GM23248 (cell line): Measurements from ENCODE around the gene COA4. TPM values are rescaled to one million over a fixed set of nuclear protein-coding genes. Genes with fewer than 3 reads are reported as not detected.
A peak's percentile ranks its signal among the peaks of the same experiment; 100 is the strongest.

Source experiments
- DNase-seq: peaks from one replicate; pipeline ENCODE4 v3.0.0-alpha.2; 2015
- H2AFZ ChIP-seq: fragments of 200-600 bp; sonication (generic); 2 replicates; pipeline ENCODE4 v1.6.1; 2016; ENCODE audit warnings: antibody characterized with exemption
- H3F3A ChIP-seq: fragments of 200-600 bp; sonication (generic); 2 replicates; pipeline ENCODE4 v1.6.1; 2016; ENCODE audit warnings: mild to moderate bottlenecking, antibody characterized with exemption, mixed run types; ENCODE audit not compliant: insufficient read depth
- H3K27ac ChIP-seq: fragments of 200-600 bp; sonication (generic); 2 replicates; pipeline ENCODE4 v1.5.1; 2016; ENCODE audit warnings: mild to moderate bottlenecking
- H3K27me3 ChIP-seq: fragments of 200-600 bp; sonication (generic); replicated peaks from 2 replicates; pipeline ENCODE4 v1.6.1; 2016; ENCODE audit warnings: mild to moderate bottlenecking; ENCODE audit not compliant: insufficient read depth
- H3K36me3 ChIP-seq: fragments of 200-600 bp; sonication (generic); 2 replicates; pipeline ENCODE4 v1.6.1; 2016; ENCODE audit warnings: low read depth, mild to moderate bottlenecking
- H3K4me1 ChIP-seq: fragments of 200-600 bp; sonication (generic); 2 replicates; pipeline ENCODE4 v1.6.1; 2016; ENCODE audit warnings: mild to moderate bottlenecking; ENCODE audit not compliant: insufficient read depth
- H3K4me2 ChIP-seq: fragments of 200-600 bp; sonication (generic); one replicate; pipeline ENCODE4 v1.6.1; 2016; ENCODE audit warnings: mild to moderate bottlenecking; ENCODE audit not compliant: unreplicated experiment
- H3K4me3 ChIP-seq: fragments of 200-600 bp; sonication (generic); 2 replicates; pipeline ENCODE4 v1.5.1; 2016; ENCODE audit warnings: mild to moderate bottlenecking
- H3K79me2 ChIP-seq: fragments of 200-600 bp; sonication (generic); 2 replicates; pipeline ENCODE4 v1.6.1; 2016; ENCODE audit warnings: mild to moderate bottlenecking; ENCODE audit not compliant: insufficient read depth
- H3K9ac ChIP-seq: fragments of 200-600 bp; sonication (generic); 2 replicates; pipeline ENCODE4 v1.6.1; 2016; ENCODE audit warnings: mild to moderate bottlenecking
- H3K9me2 ChIP-seq: fragments of 200-600 bp; sonication (generic); 2 replicates; pipeline ENCODE4 v1.6.1; 2016; ENCODE audit warnings: mixed run types, mild to moderate bottlenecking, moderate library complexity; ENCODE audit not compliant: insufficient read depth
- H3K9me3 ChIP-seq: fragments of 200-600 bp; sonication (generic); one replicate; pipeline ENCODE4 v1.6.1; 2017; ENCODE audit warnings: low read depth
- H4K20me1 ChIP-seq: fragments of 200-600 bp; sonication (generic); 2 replicates; pipeline ENCODE4 v1.6.0; 2016; ENCODE audit not compliant: insufficient read depth
- EZH2 ChIP-seq: fragments of 200-600 bp; sonication (generic); IDR thresholded peaks from 2 replicates; pipeline ENCODE4 v1.6.1; 2018; ENCODE audit warnings: antibody characterized with exemption, mild to moderate bottlenecking; ENCODE audit not compliant: insufficient read depth, poor library complexity, severe bottlenecking
- EZH2phosphoT487 ChIP-seq: fragments of 200-600 bp; sonication (generic); IDR thresholded peaks from 2 replicates; pipeline ENCODE4 v1.6.1; 2018; ENCODE audit warnings: antibody characterized with exemption, moderate library complexity, mild to moderate bottlenecking, low read depth; ENCODE audit not compliant: insufficient read depth
- WGBS, 2 experiments: methylation state at CpG; one replicate each; pipeline ENCODE4 v1.1.6; 2015 to 2017; ENCODE audit warnings: low lambda C conversion rate in 2 of 2, low coverage in 1 of 2; ENCODE audit errors: missing lambda C conversion rate in 2 of 2; 5-methylcytosine and 5-hydroxymethylcytosine counted together
- in situ Hi-C: fragments of 300-500 bp; cut with MboI; formaldehyde crosslinking; loops from 2 replicates; pipeline ENCODE4 v1.15.0; 2020
- polyA plus RNA-seq: library from polyadenylated mRNA; unstranded; fragments of >200 nt; fragmentation: Nextera tagmentation; extraction: Ambion mirVana; gene quantifications from 2 replicates; pipeline ENCODE4 v1.2.1, GENCODE V29; 2016
- total RNA-seq: library from RNA; depleted of rRNA; stranded (reverse); fragments of >200 nt; shearing (Covaris generic); gene quantifications from 2 replicates; pipeline ENCODE4 v1.2.3, GENCODE V29; 2014

The COA4 gene
- total and polyA plus RNA-seq, 2 experiments from 2014 or later = 78.5 to 79.0 TPM

DNA sequence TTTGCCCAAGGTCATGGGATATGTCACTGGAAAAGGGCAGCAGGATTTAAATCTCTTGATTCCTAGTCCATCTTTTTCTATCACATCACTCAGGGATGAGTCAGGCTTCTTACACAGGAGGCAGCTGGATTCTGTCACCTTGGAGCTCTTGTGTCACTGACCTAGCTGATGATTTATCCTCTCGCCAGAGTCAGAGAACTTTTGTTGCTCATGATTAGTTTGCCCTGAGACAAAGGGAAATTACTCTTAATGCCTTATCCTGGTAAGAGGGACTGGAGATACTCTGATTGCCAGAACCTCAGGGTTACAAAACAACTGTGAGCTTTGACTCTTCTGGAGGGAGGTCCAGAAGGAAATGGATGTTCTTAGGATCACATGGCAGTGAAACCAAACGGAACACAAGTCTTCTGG, 10.1 kb downstream of the COA4 start:
- Histone ChIP-seq H3K9ac (peak overlapping the region; percentile 53), H3K79me2 (no peaks in the 10 kb centered on the region), H3K4me3 (peak overlapping the region; percentile 24; the same call in 1 of the 2 replicates), H3K9me3 (no peaks in the 10 kb centered on the region), H3K4me2 (peak overlapping the region; percentile 49), H4K20me1 (no peaks in the 10 kb centered on the region), H3F3A (peaks cover 48% of the 10 kb centered on the region), H3K4me1 (peaks cover 18% of the 10 kb centered on the region), H2AFZ (no peak overlapping the region), H3K27me3 (no peaks in the 10 kb centered on the region), H3K9me2 (no peaks in the 10 kb centered on the region), H3K36me3 (peaks cover 7% of the 10 kb centered on the region; the same call in 1 of the 2 replicates), H3K27ac (peak overlapping the region; percentile 75)
- 0% methylated on average over 2 of the region's 2 CpGs for WGBS, 2 experiments
- in situ Hi-C loops = no loop called here
- TF ChIP-seq EZH2 = no peak
- no peak for TF ChIP-seq EZH2phosphoT487
- DNase-seq = peak; percentile 97

DNA sequence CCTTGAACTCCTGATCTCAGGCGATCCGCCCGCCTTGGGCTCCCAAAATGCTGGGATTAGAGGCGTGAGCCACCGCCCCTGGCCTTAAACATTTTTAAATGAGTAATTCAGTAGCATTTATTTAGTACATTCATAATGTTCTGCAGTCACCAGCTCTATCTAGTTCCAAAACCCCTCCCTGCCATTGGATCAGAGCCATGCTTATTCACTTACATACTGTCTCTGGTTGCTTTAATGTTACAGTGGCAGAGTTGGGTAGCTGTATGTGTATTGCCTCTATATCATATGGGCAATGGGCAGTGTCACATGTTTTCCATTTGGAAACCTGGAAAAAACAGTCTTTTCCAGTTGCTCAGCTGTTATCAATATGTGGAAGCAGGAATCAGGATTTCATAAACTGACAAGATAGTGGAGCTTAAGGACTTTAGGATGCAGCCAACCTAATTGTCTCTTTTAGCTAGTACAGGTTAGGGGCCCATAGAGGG, 10.5 kb downstream of the COA4 start:
- Histone ChIP-seq H3K9ac (peak overlapping the region; percentile 53; the same call in 1 of the 2 replicates), H3K27me3 (no peaks in the 10 kb centered on the region), H3K4me2 (peak overlapping the region; percentile 49)

DNA sequence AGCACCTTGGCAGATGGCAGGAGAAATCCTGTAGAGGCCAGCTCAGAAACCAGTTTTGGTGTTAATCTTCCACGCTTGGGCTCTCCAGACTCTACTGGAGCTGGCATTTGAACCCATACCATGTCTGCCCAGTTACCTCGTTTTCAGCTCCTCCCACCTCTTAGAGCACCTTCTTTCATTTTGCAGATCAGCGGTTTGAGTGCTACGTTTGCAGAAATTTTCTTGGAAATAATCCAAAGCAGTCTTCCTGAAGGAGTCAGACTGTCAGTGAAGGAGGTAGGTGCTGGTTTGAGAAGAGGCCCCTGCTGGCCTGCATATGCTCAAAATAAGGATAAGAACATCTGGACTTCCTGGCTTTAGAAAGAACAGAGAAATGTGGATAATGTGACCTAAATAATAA, 13.7 kb downstream of the COA4 start:
- in situ Hi-C loops = no loop called here
- no peak for TF ChIP-seq EZH2
- TF ChIP-seq EZH2phosphoT487 = no peak

More for the DNA sequence above, 10.5 kb downstream of the COA4 start:
- DNase-seq = peak; percentile 80
- in situ Hi-C loops = no loop called here
- H3K4me3 ChIP-seq = peak overlapping the region; percentile 24; the same call in 1 of the 2 replicates
- no peak overlapping the region for H2AFZ ChIP-seq
- 0 out of 2 replicates have a peak, but pooled peaks cover 3% of the 10 kb centered on the region for H3K36me3 ChIP-seq
- H3K9me2 ChIP-seq = no peaks in the 10 kb centered on the region
- H3K79me2 ChIP-seq = no peaks in the 10 kb centered on the region
- H3K9me3 ChIP-seq = no peaks in the 10 kb centered on the region
- peak overlapping the region; percentile 75 for H3K27ac ChIP-seq
- peaks cover 18% of the 10 kb centered on the region for H3K4me1 ChIP-seq
- H4K20me1 ChIP-seq = no peaks in the 10 kb centered on the region
- TF ChIP-seq EZH2phosphoT487 (no peak), EZH2 (no peak)
- H3F3A ChIP-seq = peaks cover 44% of the 10 kb centered on the region
- 10 to 14% methylated on average over 5 of the region's 5 CpGs for WGBS, 2 experiments

DNA sequence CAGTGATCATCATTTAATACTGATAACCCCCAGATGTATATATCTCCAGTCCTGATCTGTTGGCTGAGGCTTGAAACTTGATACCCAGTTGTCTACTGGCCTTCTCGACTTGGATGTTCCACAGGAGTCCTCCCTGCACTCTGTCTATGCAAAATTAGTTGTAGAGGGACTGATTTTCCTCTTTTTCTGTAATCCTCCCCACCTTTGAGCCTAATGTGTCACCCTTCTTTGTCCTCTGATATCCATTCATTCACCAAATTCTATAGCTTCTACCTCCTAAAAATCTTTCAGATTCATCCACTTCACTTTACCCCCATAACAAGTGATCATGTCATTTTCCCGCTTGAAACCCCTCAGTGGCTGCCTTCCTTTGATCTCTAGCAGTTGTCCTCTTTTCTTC, 16.4 kb downstream of the COA4 start:
- Histone ChIP-seq H3K4me3 (no peak overlapping the region), H3K9me3 (no peaks in the 10 kb centered on the region), H3K4me2 (no peak overlapping the region), H3K36me3 (0 out of 2 replicates have a peak, but pooled peaks cover 3% of the 10 kb centered on the region), H3K4me1 (no peaks in the 10 kb centered on the region), H4K20me1 (no peaks in the 10 kb centered on the region), H3K79me2 (no peaks in the 10 kb centered on the region), H3K27me3 (no peaks in the 10 kb centered on the region), H3K9ac (no peak overlapping the region), H3K9me2 (no peaks in the 10 kb centered on the region), H3F3A (no peaks in the 10 kb centered on the region; the same call in 1 of the 2 replicates), H2AFZ (no peak overlapping the region), H3K27ac (no peak overlapping the region)
- DNase-seq = no peak
- in situ Hi-C loops = no loop called here
- 53 to 58% methylated on average over 2 of the region's 2 CpGs for WGBS, 2 experiments
- TF ChIP-seq EZH2phosphoT487 (no peak), EZH2 (no peak)

More for the DNA sequence above, 13.7 kb downstream of the COA4 start:
- Histone ChIP-seq H3F3A (peaks cover 19% of the 10 kb centered on the region), H3K9ac (no peak overlapping the region), H3K9me2 (no peaks in the 10 kb centered on the region), H3K79me2 (no peaks in the 10 kb centered on the region), H3K4me2 (no peak overlapping the region), H2AFZ (no peak overlapping the region), H3K9me3 (no peaks in the 10 kb centered on the region), H3K36me3 (0 out of 2 replicates have a peak, but pooled peaks cover 3% of the 10 kb centered on the region), H4K20me1 (no peaks in the 10 kb centered on the region), H3K27ac (no peak overlapping the region), H3K4me1 (peaks cover 18% of the 10 kb centered on the region), H3K27me3 (no peaks in the 10 kb centered on the region), H3K4me3 (no peak overlapping the region)
- 88 to 89% methylated on average over 4 of the region's 4 CpGs for whole genome bisulfite sequencing, 2 experiments
- DNase-seq = no peak

DNA sequence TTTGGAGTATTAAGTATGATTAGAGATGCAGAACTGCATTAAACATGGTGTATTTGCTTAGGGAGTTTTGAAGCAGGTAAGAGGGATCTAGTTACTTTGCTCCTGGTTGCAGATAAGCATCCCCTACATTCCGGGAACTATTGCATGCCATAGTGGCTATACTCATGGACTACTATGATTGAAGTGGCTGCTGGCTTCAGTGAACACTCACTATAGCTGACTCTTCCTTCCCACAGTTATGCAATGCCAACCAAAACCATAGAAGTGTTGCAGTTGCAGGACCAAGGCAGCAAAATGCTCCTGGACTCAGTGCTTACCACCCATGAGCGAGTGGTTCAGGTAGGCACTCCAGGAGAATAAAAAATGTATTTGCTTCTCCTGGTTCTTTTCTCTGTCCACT, 17.0 kb downstream of the COA4 start:
- no peak overlapping the region for H3K4me2 ChIP-seq
- H2AFZ ChIP-seq = no peak overlapping the region
- 93 to 98% methylated on average over 2 of the region's 2 CpGs for WGBS, 2 experiments
- no peak for TF ChIP-seq EZH2
- no peak for TF ChIP-seq EZH2phosphoT487
- peak; percentile 24 for DNase-seq
- H3K27me3 ChIP-seq = no peaks in the 10 kb centered on the region
- H3K9me3 ChIP-seq = no peaks in the 10 kb centered on the region
- in situ Hi-C loops = no loop called here
- H3K36me3 ChIP-seq = 0 out of 2 replicates have a peak, but pooled peaks cover 3% of the 10 kb centered on the region
- no peak overlapping the region for H3K4me3 ChIP-seq
- no peak overlapping the region for H3K9ac ChIP-seq
- no peaks in the 10 kb centered on the region for H3K79me2 ChIP-seq
- no peaks in the 10 kb centered on the region for H3F3A ChIP-seq
- no peaks in the 10 kb centered on the region for H3K9me2 ChIP-seq
- no peaks in the 10 kb centered on the region for H3K4me1 ChIP-seq
- no peaks in the 10 kb centered on the region for H4K20me1 ChIP-seq
- no peak overlapping the region for H3K27ac ChIP-seq
